HK-2 (cell line): Measurements from ENCODE around the gene USP40.

ENCODE experiments used
- DNase-seq: peaks from one replicate; pipeline ENCODE4 v3.0.0-alpha.2; 2018; ENCODE audit not compliant: unreplicated experiment

The USP40 gene

DNA sequence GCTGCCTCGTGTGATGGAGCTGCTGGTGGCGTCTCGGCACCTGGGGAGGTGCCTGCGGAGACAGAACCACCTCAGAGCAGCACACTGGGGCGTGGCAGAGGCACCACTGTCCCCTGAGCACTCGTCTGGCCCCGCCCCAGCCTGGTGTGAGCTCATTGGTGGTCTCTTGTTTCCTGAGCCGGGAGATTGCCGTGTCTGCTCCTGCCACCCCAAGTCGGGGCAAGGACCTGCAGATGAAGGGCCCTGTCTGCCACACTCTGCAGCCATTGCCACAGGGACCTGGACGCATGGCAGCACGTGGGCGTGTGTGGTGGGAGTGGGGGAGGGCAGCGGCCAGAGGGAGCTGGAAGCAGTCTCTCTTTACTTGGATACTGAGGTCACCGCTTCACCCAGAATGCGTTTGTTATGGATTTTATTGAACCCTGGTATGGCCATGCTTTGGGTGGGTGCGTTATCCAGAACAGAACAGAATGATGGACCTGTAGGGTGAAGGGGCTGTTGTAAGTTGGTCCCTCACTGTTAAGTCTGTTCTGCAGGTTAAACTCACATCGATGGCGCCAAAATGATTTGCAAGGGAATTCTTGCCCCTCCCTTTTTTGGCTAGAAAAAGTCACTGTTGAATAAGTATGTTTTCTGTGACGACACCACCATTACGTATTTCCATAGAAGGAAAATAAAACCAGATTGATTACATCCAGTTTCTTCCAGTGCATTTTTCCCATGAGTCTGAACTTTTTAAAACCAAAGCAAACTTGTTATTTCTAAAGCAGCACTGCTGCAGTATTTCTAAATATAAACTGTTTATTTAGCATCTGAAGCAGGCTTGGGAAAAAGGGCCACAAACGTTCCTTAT is 92.0 kb downstream of the USP40 start:
- no peak for DNase-seq

DNA sequence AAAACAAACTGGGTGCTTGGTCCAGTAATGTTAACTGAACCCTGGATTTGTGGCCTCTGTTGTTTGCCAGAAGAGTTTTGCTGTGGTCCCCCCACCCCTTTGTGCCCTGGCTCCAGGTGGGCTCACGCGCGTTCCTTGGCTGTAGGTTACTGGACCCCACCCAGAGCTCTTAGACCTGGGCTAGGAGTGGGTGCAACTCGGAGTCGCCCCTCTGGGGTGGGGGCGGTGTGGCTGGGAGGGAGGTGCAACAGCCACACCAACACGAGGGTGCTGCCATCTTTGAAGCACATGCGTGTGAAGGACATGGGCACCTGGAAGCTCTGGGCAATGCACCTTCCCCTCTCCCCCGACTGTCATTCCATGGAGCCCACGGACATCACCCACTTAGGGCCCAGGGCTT is 92.7 kb downstream of the USP40 start:
- DNase-seq = no peak

DNA sequence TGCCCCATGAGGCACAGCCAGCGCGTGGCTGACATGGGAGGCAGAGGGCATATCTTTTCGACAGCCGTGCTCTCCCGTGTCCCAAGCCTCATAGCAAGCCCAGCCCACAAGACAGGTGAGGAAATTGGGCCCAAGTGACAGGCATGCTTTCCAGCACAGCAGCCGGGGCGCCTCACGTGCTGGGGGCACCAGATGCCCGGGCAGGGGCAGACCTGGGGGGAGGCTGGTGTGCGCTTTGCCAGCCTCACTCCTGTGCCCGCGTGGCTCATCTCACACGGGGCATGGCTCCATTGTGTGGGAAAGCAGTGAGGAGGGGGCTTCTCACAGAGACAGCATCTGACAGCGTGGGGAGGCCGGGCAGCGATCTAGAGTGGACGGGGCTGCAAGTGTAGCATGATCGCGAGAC is 93.2 kb downstream of the USP40 start:
- no peak for DNase-seq

DNA sequence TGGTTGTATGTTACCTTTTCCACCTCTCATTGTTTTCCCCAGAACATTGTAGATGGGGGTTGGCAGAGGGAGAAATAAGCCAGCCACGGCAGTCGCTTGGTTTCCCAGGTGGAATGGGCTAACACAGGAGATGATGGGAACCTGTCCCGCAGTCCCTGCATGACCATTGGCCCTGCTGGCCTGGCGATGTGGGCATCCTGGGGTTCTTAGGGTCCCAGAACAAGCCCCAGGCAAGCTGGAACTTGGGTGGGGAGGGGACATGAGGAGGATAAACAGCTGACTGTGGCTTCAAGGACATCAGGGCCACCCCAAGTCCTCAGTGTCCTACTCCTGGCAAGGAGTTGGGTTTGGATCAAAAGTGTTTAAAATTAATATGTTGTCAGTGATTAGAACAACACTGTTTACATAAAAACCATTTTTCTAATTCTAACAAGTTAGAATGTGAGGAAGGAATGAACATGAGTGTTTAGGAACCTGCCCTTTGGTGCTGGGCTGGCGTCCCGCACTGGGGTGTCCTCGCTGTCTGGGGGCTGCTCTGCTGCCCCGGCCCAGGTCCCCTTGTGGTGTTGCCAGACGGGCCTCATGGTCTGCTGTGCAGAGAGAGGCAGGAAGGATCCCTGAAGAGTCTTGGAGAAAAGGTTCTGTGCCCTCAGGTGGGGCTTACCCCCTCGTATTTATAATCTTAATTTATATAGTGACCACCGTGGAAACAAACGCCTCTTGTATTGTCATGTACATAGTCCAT is 95.1 kb downstream of the USP40 start:
- no peak for DNase-seq

DNA sequence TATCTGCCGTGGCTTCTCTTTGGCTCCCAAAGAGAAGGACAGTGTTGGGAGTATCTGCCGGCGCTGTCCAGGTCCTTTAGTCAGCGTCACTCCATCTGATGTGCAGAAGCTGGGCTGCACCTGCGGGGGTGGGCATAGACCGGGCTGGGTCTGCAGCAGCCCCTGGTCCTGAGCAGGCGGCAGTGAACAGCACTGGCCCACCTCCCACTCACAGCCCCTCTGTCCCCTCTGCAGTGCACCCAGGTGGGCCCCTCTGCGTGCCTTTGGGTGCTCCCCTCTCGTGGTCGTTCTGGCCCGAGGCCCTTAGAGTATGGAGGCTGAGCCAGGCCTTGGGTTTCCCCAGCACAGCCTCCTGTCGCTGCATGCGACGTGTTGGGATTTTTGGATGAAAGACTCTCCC is 95.7 kb downstream of the USP40 start:
- DNase-seq = no peak

DNA sequence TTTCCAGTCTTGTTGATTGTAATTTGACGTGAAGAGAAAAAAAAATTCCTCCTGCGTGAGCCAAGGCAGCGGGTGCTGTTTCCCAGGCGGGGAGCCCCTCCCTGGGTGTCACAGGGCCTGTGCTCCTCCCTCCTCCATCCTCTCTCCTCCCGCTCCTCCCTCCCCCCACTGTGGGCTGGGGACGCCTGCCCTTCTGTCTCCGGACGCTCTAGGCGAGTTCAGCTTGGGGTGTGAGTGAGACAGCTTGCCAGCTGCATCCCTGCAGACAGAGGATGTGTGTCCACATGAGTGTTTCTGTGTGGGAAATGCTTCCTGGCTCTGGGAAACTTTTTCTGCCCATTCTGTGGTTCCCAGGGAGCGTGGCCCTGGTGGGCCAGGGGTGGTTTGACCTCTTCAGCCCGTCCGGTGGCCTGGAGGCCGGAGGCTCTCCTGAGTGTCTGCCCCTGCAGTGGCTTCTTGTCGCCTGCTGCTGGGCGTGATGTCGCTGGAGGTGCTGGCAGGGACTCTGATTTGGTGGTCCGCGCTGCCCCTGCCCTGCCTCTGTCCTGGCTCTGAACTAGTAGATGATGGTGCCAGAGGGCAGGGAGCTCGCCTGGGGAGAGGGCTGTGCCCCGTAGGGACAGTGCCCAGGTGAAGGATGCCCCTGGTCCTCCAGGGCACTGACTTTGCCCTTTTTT is 96.4 kb downstream of the USP40 start:
- DNase-seq = no peak

DNA sequence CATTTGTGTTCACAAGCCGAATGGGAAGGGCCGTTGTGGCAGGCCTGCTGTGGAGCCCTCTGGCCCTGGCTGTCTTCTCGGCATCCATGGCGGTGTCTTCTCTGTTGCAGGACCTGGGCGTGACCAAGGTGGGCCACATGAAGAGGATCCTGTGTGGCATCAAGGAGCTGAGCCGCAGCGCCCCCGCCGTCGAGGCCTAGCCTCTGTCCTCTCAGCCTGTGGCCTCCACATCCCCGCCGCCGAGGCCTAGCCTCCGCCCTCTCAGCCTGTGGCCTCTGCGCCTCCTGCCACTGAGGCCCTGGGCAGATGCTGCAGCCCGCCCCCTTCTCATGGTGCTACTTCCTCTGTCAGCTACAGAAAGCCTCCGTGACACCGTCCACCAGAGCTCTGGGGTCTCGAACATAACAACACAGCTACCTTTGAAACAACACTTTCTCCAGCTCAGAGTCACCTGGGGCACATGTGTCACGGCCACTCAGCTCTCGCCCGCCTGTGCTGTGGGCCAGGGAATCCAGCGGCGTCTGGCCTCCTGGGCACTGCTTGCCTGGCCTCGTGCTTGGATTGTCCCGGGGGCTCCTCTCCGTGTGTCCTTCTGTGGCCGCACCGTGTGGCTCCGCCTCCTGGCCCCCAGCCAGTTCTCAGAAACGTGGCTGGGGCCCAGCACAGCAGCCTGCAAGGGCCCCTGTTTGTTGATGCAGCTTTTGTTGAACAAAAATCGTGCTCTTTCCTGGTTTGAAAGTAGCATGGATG is 97.1 kb downstream of the USP40 start:
- DNase-seq = no peak

DNA sequence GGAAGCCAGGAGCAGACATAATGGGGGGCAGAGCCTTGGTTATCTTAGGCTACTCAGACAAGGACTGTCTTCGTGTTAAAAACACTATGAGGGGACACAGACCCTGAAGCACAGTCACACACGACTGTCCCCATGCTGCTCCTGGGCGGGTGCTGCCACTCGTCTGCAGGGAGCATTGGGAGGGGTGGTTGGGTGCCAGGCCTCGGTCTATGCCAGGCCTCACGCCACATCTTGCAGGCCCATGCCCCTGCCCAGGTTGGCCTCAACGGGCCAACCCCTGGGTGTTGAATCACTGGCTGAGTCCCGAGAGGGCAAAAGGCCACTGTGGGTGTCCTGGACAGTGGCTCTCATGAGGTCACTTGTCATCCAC is 97.9 kb downstream of the USP40 start:
- no peak for DNase-seq

DNA sequence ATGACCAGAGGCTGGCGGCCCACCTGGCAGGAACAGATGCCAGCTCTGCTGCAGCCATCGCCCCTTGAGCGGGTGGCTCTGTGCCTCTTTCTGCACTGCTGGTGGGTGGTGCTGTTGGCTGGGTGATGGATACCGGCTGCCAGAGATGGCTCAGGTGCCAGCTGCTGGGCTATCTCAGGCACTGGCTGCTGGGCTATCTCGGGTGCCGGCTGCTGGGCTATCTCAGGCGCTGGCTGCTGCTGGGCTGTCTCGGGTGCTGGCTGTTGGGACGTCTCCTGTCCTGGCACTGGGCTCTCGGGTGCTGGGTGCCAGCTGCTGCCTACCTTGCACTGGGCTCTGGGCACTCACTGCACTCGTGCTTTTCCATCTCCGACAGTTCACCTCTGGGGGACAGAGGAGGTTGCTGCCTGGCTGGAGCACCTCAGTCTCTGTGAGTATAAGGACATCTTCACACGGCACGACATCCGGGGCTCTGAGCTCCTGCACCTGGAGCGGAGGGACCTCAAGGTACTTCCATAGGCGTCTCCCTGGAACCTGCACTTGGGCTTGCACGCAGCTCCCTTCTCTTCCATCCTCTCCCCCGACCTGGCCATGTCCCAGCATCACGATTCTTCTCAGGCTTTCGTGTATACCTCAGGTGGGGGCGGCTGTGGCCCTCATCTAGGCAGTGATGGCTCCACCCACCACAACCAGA is 98.4 kb downstream of the USP40 start:
- DNase-seq = no peak

DNA sequence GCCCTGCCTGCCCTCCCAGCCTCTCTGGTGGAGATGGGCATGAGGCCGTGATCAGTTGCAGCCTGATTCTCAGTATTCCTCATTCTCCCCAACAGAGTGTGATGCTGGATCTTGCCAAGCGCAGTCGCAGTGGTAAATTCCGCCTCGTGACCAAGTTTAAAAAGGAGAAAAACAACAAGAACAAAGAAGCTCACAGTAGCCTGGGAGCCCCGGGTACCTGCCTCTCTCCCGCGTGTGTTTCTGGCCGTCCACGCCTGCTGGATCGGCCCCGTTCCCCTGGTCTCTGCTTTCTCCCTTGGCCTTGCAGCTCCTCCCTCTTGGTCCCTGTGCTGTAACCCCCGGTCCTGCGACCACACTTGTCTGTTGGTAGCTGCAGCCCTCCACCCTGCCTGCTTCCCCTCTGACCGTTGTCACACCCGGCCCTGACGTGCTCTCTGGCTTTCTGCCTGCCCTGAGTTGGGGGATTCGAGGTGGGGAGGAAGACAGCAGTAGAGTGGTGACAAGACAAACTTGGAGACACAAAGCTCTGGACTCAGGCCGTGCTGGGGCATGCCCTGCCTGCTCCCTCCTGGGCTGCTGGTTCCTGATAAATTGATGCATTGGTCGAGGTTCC is 99.5 kb downstream of the USP40 start:
- DNase-seq = no peak

DNA sequence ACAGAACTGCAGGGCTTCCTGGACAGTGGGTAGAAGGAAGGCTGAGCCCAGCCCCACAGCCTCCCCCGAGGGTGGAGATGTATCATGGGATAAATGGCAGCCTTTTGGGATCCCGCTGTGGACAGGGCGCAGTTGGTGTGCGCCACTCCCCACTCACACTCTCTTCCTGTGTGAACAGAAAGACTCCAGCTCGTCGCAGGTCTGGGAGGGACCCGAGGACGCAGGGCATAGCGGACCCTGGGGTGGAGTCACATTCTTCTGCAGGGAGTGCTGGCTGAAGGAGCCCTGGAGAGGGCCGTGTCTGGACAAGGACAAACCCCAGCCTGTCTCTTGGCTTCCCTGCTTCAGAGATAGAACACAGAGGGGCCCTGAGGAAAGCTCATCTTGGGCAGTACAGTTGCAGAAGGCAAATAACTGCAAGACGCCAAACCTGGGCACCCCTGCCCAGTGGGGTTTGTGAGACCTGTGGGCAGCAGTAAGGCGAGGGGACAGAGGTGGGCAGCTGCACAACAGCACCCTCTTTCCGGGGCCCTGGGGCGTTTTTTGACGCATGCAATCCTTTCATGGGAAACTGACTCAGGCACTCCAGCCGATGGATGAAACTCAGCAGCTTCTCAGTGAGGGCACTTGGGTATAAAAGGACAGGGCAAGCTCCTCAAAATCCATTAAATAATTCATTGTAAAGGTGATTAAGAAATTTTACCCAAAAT is 101.9 kb downstream of the USP40 start:
- no peak for DNase-seq

DNA sequence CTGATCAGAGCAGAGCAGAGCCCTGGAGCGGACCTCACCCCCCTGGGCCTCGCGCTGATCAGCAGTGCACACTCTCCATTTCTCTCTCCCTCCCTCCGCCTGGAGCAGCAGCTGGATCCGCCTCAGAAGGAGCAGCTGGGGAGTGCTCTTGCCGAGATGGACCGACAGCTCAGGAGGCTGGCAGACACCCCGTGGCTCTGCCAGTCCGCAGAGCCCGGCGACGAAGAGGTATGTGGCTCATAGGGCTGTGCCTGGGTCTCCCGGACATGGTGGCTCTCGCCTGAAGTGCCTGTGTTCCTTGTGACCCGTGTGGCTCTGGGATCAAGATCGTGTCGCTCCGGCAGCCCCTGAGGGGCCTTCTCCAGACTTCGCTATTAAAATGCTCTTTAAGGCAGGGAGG is 102.5 kb downstream of the USP40 start:
- DNase-seq = no peak

DNA sequence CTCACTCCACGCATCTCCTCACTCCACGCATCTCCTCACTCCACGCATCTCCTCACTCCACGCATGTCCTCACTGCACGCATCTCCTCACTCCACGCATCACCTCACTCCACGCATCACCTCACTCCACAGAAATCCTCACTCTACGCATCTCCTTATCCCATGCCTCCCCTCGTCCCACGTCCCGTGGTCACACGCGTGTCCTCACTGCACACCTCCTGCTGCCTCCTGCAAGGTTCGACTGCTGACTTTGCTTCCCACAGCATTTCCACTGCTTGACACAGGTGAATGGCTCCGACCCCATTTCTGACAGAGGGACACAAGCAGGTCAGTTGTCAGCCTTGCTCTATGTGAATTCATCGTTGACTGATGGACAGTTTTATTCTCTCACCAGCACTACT is 103.0 kb downstream of the USP40 start:
- no peak for DNase-seq

DNA sequence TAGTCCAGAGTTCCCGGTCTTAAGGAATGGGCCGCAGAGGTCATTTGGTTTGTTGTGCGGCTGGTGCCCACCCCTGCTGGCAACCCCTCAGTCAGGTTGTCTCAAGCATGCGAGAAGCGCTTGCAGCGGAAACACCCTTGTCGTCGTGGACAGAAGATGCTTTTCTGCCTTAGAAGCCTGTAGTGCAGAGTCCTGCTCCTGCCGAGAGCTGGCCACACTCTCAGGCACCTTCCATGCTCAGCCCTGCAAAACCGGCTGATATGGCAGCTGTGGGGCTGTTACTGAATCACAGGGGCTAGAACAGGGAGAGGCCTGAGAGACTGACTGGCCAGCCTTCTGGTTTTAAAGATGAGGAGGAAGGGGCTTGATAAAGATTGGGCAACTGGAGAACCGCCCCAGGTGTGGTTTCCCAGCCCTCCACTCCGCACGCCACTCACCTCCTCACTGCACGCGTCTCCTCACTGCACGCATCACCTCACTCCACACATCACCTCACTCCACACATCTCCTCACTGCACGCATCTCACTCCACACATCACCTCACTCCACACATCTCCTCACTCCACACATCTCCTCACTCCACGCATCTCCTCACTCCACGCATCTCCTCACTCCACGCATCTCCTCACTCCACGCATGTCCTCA is 103.6 kb downstream of the USP40 start:
- DNase-seq = no peak

DNA sequence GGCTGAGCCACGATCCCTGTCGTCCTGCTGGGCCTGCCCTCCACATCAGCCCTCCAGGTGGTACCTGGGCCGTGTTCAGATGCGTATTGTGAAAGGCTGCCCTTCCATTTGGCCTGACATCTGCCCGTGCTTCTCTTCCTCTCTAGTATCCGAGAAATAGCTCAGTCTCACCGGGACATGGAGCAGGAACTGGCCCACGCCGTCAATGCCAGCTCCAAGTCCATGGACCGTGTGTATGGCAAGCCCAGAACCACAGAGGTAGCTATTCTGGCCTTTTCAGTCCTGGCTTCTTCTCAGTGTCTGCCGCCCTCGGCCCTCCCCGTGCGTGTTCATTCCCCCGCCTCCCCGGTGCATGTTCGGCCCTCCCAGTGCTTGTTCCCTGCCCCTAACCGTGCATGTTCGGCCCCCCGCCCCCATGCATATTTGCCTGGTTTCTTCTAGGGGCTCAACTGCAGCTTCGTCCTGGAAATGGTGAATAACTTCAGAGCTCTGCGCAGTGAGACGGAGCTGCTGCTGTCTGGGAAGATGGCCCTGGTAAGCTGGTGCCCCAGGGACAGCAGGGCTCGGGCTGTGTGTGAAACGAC is 104.3 kb downstream of the USP40 start:
- DNase-seq = no peak

DNA sequence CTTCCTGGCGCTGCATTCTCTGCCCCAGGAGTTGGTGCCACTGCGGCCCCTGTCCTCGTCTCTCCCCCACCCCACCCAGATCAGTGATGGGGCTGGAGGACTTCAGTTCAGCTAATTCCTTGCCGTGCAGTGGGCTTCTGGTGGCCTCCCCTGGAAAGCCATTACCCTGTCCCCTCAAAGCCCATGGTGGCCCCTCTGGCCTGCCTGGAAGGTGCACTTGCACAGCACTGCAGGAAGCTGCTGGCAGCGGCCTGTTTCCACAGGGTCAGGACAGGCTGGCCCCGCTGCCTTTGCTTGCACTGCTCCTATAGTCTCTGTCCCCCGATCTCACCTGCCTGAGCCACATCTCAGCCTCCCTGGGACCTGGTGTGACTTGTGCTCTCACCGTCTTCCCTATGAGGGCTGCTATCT is 105.1 kb downstream of the USP40 start:
- no peak for DNase-seq

DNA sequence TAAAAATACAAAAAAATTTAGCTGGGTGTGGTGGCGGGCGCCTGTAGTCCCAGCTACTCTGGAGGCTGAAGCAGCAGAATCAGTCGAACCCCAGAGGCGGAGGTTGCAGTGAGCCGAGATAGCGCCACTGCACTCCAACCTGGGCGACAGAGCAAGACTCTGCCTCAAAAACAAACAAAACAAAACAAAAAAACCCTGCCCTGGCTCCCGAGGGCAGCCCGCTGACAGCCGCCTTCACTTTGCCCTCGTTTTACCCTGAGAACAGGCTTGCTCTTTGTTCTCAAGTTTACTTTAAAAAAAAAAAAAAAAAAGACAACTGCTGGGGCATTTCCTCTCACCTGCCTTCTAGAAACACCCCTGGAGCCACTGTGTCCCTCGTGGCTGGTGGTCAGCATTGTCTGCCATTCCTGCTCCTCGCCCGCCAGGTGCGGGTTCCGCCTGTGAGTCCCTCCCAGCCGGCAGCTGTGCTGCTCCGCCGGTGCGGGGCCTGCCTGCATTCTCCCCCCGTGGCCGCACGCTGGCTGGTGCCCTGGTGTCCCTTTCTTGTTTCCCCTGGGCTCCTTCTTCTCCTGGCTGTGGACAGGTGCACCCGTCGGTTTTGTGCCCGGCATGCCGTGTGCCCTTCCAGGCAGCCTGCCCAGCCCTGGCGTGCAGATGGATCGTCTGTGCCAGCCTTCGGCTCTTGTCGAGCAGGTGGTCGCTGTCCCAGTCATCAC is 105.7 kb downstream of the USP40 start:
- no peak for DNase-seq

DNA sequence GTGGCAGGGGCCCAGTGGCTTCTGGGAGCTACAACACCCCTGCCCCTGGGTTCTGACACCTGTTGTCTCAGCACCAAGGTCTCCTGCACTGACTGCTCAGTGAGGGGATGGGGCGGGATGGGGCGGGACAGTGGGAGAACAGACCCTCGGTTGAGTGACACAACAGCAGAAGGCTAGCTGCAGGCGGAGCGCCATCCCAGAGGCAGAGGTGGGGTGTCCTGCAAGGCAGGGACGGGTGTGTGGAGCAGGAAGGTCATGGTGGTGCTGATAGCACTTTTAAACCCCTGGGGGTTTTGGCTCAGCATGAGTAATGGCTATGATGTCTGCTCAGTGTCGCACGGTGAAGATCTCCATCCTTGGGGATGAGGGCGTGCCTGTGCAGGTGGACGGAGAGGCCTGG is 107.2 kb downstream of the USP40 start:
- DNase-seq = no peak

DNA sequence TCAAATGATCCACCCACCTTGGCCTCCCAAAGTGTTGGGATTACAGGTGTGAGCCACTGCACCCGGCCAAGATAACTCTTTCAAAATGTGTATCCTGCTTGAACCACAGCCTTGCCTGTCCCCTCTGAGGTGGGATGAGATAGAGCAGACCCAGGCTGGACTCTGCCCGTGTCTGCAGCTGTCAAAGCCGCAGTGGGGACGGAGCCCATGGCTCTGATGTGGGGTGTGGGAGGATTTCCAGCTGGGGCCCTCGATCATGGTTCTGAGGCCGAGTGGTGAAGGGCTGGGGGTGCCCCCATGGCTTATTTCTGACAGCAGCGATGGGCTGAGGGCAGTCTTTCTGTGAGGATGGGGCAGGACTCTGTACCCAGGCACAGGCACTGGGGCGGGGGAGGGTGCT is 107.8 kb downstream of the USP40 start:
- no peak for DNase-seq
